Skin epidermis (tissue), 12 donors: Measurements from ENCODE around the gene EPHA6.

Experiments used
- H3K27ac ChIP-seq, 21 experiments: fragments of 200-600 bp; sonication (generic) in 11 of 21; one replicate each; pipeline ENCODE4 v1.5.0; 2020; ENCODE audit warnings: mild to moderate bottlenecking in 3 of 21, inconsistent platforms in 2 of 21, moderate library complexity in 2 of 21
- H3K4me3 ChIP-seq, 7 experiments: fragments of 200-600 bp; sonication (generic) in 2 of 7; one replicate each; pipeline ENCODE4 v1.5.0; 2020; ENCODE audit warnings: inconsistent platforms in 2 of 7, mild to moderate bottlenecking in 2 of 7, moderate library complexity in 1 of 7

Gene EPHA6

GRCh38 chr3:97674461-97674860 is 860.1 kb downstream of the EPHA6 start:
- no peak overlapping the region for H3K27ac ChIP-seq

GRCh38 chr3:97680210-97680609 is 865.8 kb downstream of the EPHA6 start:
- H3K27ac ChIP-seq = no peak overlapping the region
- no peak overlapping the region for H3K4me3 ChIP-seq

More at GRCh38 chr3:97674461-97674860, 860.1 kb downstream of the EPHA6 start:
- H3K4me3 ChIP-seq = no peak overlapping the region

- H3K4me3 ChIP-seq = no peak overlapping the region
- no peak overlapping the region for H3K27ac ChIP-seq
These were observed 866.3 kb downstream of the EPHA6 start for GRCh38 chr3:97680696-97681095.

GRCh38 chr3:97684490-97684889 is 870.1 kb downstream of the EPHA6 start:
- Histone ChIP-seq H3K27ac (no peak overlapping the region), H3K4me3 (no peak overlapping the region)

- Histone ChIP-seq H3K27ac (no peak overlapping the region), H3K4me3 (no peak overlapping the region)
These were observed 871.9 kb downstream of the EPHA6 start for GRCh38 chr3:97686258-97686657.

- H3K4me3 ChIP-seq = no peak overlapping the region
- H3K27ac ChIP-seq = no peak overlapping the region
These were observed 873.3 kb downstream of the EPHA6 start for GRCh38 chr3:97687734-97688133.

- no peak overlapping the region for H3K27ac ChIP-seq
- no peak overlapping the region for H3K4me3 ChIP-seq
These were observed 874.7 kb downstream of the EPHA6 start for GRCh38 chr3:97689111-97689510.

GRCh38 chr3:97689962-97690361 is 875.6 kb downstream of the EPHA6 start:
- no peak overlapping the region for H3K27ac ChIP-seq
- H3K4me3 ChIP-seq = no peak overlapping the region

- H3K27ac ChIP-seq = no peak overlapping the region
- H3K4me3 ChIP-seq = no peak overlapping the region
These were observed 877.0 kb downstream of the EPHA6 start for GRCh38 chr3:97691354-97691753.

- no peak overlapping the region for H3K27ac ChIP-seq
- H3K4me3 ChIP-seq = no peak overlapping the region
These were observed 878.0 kb downstream of the EPHA6 start for GRCh38 chr3:97692389-97692788.

- no peak overlapping the region for H3K4me3 ChIP-seq
These were observed 878.4 kb downstream of the EPHA6 start for GRCh38 chr3:97692831-97693230.

GRCh38 chr3:97694876-97695275 is 880.5 kb downstream of the EPHA6 start:
- Histone ChIP-seq H3K4me3 (no peak overlapping the region), H3K27ac (no peak overlapping the region)

More at GRCh38 chr3:97692831-97693230, 878.4 kb downstream of the EPHA6 start:
- H3K27ac ChIP-seq = no peak overlapping the region

GRCh38 chr3:97698691-97699090 is 884.3 kb downstream of the EPHA6 start:
- Histone ChIP-seq H3K4me3 (no peak overlapping the region), H3K27ac (no peak overlapping the region)

GRCh38 chr3:97699889-97700288 is 885.5 kb downstream of the EPHA6 start:
- Histone ChIP-seq H3K4me3 (no peak overlapping the region), H3K27ac (no peak overlapping the region)

GRCh38 chr3:97705764-97706163 is 891.4 kb downstream of the EPHA6 start:
- no peak overlapping the region for H3K4me3 ChIP-seq
- no peak overlapping the region for H3K27ac ChIP-seq

GRCh38 chr3:97706226-97706625 is 891.8 kb downstream of the EPHA6 start:
- Histone ChIP-seq H3K27ac (no peak overlapping the region), H3K4me3 (no peak overlapping the region)

- Histone ChIP-seq H3K4me3 (no peak overlapping the region), H3K27ac (no peak overlapping the region)
These were observed 897.3 kb downstream of the EPHA6 start for GRCh38 chr3:97711654-97712053.

- H3K27ac ChIP-seq = no peak overlapping the region
- H3K4me3 ChIP-seq = no peak overlapping the region
These were observed 898.5 kb downstream of the EPHA6 start for GRCh38 chr3:97712919-97713318.

- Histone ChIP-seq H3K27ac (no peak overlapping the region), H3K4me3 (no peak overlapping the region)
These were observed 899.2 kb downstream of the EPHA6 start for GRCh38 chr3:97713634-97714033.

GRCh38 chr3:97719156-97719821 is 904.9 kb downstream of the EPHA6 start:
- Histone ChIP-seq H3K4me3 (no peak overlapping the region), H3K27ac (no peak overlapping the region)

- Histone ChIP-seq H3K4me3 (no peak overlapping the region), H3K27ac (no peak overlapping the region)
These were observed 906.0 kb downstream of the EPHA6 start for GRCh38 chr3:97720417-97720816.

GRCh38 chr3:97721446-97721845 is 907.1 kb downstream of the EPHA6 start:
- Histone ChIP-seq H3K27ac (no peak overlapping the region), H3K4me3 (no peak overlapping the region)
